Measurements from ENCODE around the gene CCDC85A. TPM values are rescaled to one million over a fixed set of nuclear protein-coding genes. Genes with fewer than 3 reads are reported as not detected.

CCDC85A gene
- total RNA-seq, 1 experiment from 2014 or later, result 0.10 TPM

DNA sequence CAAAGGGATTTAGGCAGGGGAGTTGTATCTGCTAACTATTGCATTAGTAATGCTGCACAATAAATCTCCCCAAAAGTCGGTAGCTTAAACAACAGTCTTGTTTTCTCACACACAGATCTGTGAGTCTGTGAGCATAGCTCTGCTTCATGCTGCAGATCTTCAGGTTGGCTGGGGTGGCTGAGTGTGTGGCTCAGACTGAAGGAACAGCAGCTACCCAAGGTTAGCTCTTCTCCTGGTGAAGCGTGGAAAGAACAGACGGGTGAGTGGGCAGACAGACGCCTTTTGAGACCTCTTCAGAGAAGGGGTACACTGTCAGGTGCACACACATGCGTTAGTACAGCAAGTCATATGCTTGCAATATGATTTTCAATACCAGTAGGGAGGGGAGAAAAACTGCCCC is 3.9 kb upstream of the CCDC85A start:
- Histone ChIP-seq H3K4me3 (replicated peaks in 1 of 2; ENCODE audit: low read depth in 1 of 2, low read length in 2 of 2) (no peak overlapping the region), H3K9me3 (ENCODE audit: control insufficient read depth in 1 of 2, insufficient read depth in 1 of 2, low read depth in 1 of 2, low read length in 2 of 2) (no peaks in the 10 kb centered on the region), H3K4me1 (ENCODE audit: control insufficient read depth in 1 of 2, insufficient read depth in 2 of 2, low read length in 2 of 2) (peaks cover 0 to 14% of the 10 kb centered on the region in 2 experiments; a peak in 2 of 4 replicates), H2AFZ (ENCODE audit: low read depth, low read length, poor library complexity, severe bottlenecking) (no peak overlapping the region), H3K27ac (ENCODE audit: low read depth, low read length) (no peak overlapping the region), H3K9me2 (ENCODE audit: insufficient read depth) (no peaks in the 10 kb centered on the region), H3K36me3 (ENCODE audit: control insufficient read depth in 1 of 2, insufficient read depth in 2 of 2, low read length in 2 of 2) (no peaks in the 10 kb centered on the region), H4K20me1 (ENCODE audit: insufficient read depth) (no peaks in the 10 kb centered on the region), H3K4me2 (ENCODE audit: low read length) (no peak overlapping the region), H3K27me3 (ENCODE audit: insufficient read depth, low read length) (0 out of 2 replicates have a peak, but pooled peaks cover 2% of the 10 kb centered on the region), H3K9ac (ENCODE audit: low read length) (no peak overlapping the region), H3K79me2 (ENCODE audit: insufficient read depth, low read length) (no peaks in the 10 kb centered on the region)
- ChIA-PET RAD21 (ENCODE audit: low non-redundant PET in 1 of 2, low total read pairs in 2 of 2, uncharacterized antibody in 2 of 2, unreplicated experiment in 2 of 2) (no interaction called here), POLR2A (no interaction called here), CTCF (no interaction called here)
- TF ChIP-seq YY1 (IDR thresholded peaks at IDR 0.05; ENCODE audit: extremely low read depth, insufficient replicate concordance, low read depth, low read length) (no peak), JUND (IDR thresholded peaks at IDR 0.05) (no peak), SRF (IDR thresholded peaks at IDR 0.05; ENCODE audit: low read depth) (no peak), SP1 (IDR thresholded peaks at IDR 0.05; ENCODE audit: low read depth) (no peak), EZH2phosphoT487 (IDR thresholded peaks at IDR 0.05; ENCODE audit: borderline replicate concordance) (no peak), TCF7L2 (IDR thresholded peaks at IDR 0.05; ENCODE audit: borderline replicate concordance, extremely low read depth, insufficient read depth, insufficient read length) (no peak), ELF1 (IDR thresholded peaks at IDR 0.05; ENCODE audit: borderline replicate concordance, low read depth) (no peak), CEBPB (IDR thresholded peaks at IDR 0.05; ENCODE audit: low read depth) (no peak), ZFX (IDR thresholded peaks at IDR 0.05) (no peak), ZNF274 (IDR thresholded peaks at IDR 0.05; ENCODE audit: low read depth, low read length) (no peak), RAD21 (IDR thresholded peaks at IDR 0.05; ENCODE audit: low read depth) (no peak), POLR2A (IDR thresholded peaks at IDR 0.05; ENCODE audit: borderline replicate concordance, extremely low read depth, insufficient read depth, insufficient read length) (no peak), EGR1 (IDR thresholded peaks at IDR 0.05; ENCODE audit: low read depth) (no peak), SIN3A (IDR thresholded peaks at IDR 0.05; ENCODE audit: low read depth) (no peak), FOSL1 (IDR thresholded peaks at IDR 0.05; ENCODE audit: low read depth) (no peak)
- TF ChIP-seq, protein P1, sequence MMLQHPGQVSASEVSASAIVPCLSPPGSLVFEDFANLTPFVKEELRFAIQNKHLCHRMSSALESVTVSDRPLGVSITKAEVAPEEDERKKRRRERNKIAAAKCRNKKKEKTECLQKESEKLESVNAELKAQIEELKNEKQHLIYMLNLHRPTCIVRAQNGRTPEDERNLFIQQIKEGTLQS (IDR thresholded peaks at IDR 0.05), result no peak
- TF ChIP-seq, protein P2, sequence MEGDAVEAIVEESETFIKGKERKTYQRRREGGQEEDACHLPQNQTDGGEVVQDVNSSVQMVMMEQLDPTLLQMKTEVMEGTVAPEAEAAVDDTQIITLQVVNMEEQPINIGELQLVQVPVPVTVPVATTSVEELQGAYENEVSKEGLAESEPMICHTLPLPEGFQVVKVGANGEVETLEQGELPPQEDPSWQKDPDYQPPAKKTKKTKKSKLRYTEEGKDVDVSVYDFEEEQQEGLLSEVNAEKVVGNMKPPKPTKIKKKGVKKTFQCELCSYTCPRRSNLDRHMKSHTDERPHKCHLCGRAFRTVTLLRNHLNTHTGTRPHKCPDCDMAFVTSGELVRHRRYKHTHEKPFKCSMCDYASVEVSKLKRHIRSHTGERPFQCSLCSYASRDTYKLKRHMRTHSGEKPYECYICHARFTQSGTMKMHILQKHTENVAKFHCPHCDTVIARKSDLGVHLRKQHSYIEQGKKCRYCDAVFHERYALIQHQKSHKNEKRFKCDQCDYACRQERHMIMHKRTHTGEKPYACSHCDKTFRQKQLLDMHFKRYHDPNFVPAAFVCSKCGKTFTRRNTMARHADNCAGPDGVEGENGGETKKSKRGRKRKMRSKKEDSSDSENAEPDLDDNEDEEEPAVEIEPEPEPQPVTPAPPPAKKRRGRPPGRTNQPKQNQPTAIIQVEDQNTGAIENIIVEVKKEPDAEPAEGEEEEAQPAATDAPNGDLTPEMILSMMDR (IDR thresholded peaks at IDR 0.05 in 2 of 3, conservative IDR thresholded peaks at IDR 0.05 in 1 of 3; ENCODE audit: borderline replicate concordance in 1 of 3, insufficient read depth in 1 of 3, low read depth in 2 of 3, low read length in 2 of 3), result no peak
- TF ChIP-seq, protein P3, sequence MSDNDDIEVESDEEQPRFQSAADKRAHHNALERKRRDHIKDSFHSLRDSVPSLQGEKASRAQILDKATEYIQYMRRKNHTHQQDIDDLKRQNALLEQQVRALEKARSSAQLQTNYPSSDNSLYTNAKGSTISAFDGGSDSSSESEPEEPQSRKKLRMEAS (IDR thresholded peaks at IDR 0.05), result no peak
- TF ChIP-seq, protein P4, sequence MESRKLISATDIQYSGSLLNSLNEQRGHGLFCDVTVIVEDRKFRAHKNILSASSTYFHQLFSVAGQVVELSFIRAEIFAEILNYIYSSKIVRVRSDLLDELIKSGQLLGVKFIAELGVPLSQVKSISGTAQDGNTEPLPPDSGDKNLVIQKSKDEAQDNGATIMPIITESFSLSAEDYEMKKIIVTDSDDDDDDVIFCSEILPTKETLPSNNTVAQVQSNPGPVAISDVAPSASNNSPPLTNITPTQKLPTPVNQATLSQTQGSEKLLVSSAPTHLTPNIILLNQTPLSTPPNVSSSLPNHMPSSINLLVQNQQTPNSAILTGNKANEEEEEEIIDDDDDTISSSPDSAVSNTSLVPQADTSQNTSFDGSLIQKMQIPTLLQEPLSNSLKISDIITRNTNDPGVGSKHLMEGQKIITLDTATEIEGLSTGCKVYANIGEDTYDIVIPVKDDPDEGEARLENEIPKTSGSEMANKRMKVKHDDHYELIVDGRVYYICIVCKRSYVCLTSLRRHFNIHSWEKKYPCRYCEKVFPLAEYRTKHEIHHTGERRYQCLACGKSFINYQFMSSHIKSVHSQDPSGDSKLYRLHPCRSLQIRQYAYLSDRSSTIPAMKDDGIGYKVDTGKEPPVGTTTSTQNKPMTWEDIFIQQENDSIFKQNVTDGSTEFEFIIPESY (IDR thresholded peaks at IDR 0.05; ENCODE audit: extremely low read depth, insufficient replicate concordance, low read length), result no peak
- TF ChIP-seq, protein P5, sequence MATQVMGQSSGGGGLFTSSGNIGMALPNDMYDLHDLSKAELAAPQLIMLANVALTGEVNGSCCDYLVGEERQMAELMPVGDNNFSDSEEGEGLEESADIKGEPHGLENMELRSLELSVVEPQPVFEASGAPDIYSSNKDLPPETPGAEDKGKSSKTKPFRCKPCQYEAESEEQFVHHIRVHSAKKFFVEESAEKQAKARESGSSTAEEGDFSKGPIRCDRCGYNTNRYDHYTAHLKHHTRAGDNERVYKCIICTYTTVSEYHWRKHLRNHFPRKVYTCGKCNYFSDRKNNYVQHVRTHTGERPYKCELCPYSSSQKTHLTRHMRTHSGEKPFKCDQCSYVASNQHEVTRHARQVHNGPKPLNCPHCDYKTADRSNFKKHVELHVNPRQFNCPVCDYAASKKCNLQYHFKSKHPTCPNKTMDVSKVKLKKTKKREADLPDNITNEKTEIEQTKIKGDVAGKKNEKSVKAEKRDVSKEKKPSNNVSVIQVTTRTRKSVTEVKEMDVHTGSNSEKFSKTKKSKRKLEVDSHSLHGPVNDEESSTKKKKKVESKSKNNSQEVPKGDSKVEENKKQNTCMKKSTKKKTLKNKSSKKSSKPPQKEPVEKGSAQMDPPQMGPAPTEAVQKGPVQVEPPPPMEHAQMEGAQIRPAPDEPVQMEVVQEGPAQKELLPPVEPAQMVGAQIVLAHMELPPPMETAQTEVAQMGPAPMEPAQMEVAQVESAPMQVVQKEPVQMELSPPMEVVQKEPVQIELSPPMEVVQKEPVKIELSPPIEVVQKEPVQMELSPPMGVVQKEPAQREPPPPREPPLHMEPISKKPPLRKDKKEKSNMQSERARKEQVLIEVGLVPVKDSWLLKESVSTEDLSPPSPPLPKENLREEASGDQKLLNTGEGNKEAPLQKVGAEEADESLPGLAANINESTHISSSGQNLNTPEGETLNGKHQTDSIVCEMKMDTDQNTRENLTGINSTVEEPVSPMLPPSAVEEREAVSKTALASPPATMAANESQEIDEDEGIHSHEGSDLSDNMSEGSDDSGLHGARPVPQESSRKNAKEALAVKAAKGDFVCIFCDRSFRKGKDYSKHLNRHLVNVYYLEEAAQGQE (IDR thresholded peaks at IDR 0.05; ENCODE audit: low read depth), result no peak
- DNase-seq (ENCODE audit: low read depth, low spot score) (no peak), ATAC-seq (no peak)
- intact Hi-C loops (cut with micrococcal nuclease), result loop anchor here (5.0 to 10.0 kb wide), 3 partner anchors 567 to 1317 kb away; no protein-coding TSS in a partner anchor
- BruUV-seq (replicated peaks), result no TSS peak

Data from HCT116 (cell line).